ENCODE measurements around the gene FDPS. TPM values are rescaled to one million over a fixed set of nuclear protein-coding genes. Genes with fewer than 3 reads are reported as not detected.
"Not testable (repeated sequence)": the region's sequence is repeated elsewhere in the genome, so short reads cannot be mapped to it uniquely, and the experiment has no call there.

Gene FDPS
- polyA plus RNA-seq, 3 donors, result 79.0 to 123 (median 98.9) TPM

GRCh38 chr1:155282488-155283091 is 26.1 kb upstream of the FDPS start:
- WGBS, 3 donors, result 94 to 96% (median 94%) methylated on average over 26 to 29 of the region's 29 CpGs

GRCh38 chr1:155284476-155284875 is 24.2 kb upstream of the FDPS start:
- no peak overlapping the region for H3K27ac ChIP-seq (ENCODE audit: low read depth, low read length)
- WGBS, 3 donors, result 86 to 95% (median 92%) methylated on average over 12 of the region's 12 CpGs

More at GRCh38 chr1:155282488-155283091, 26.1 kb upstream of the FDPS start:
- H3K27ac ChIP-seq (ENCODE audit: low read depth, low read length), result no peak overlapping the region

- 93 to 95% (median 94%) methylated on average over 14 of the region's 14 CpGs for WGBS, 3 donors
- no peak overlapping the region for H3K27ac ChIP-seq (ENCODE audit: low read depth, low read length)
Observed at GRCh38 chr1:155285063-155285462, 23.6 kb upstream of the FDPS start.

- WGBS, 3 donors, result 86 to 95% (median 94%) methylated on average over 18 of the region's 18 CpGs
- H3K27ac ChIP-seq (ENCODE audit: low read depth, low read length), result no peak overlapping the region
Observed at GRCh38 chr1:155285631-155286044, 23.0 kb upstream of the FDPS start.

GRCh38 chr1:155286544-155286943 is 22.1 kb upstream of the FDPS start:
- 91 to 99% (median 94%) methylated on average over 2 of the region's 2 CpGs for whole genome bisulfite sequencing, 3 donors
- no peak overlapping the region for H3K27ac ChIP-seq (ENCODE audit: low read depth, low read length)

- no peak overlapping the region for H3K27ac ChIP-seq (ENCODE audit: low read depth, low read length)
- 89 to 93% (median 91%) methylated on average over 21 of the region's 21 CpGs for WGBS, 3 donors
Observed at GRCh38 chr1:155287987-155288543, 20.6 kb upstream of the FDPS start.

GRCh38 chr1:155291006-155291405 is 17.7 kb upstream of the FDPS start:
- WGBS, 3 donors, result 77 to 85% (median 83%) methylated on average over 10 of the region's 10 CpGs
- H3K27ac ChIP-seq (ENCODE audit: low read depth, low read length), result not testable (repeated sequence)

- 80 to 90% (median 89%) methylated on average over 17 of the region's 17 CpGs for WGBS, 3 donors
Observed at GRCh38 chr1:155293086-155293749, 15.4 kb upstream of the FDPS start.

GRCh38 chr1:155294520-155295182 is 14.0 kb upstream of the FDPS start:
- H3K27ac ChIP-seq (ENCODE audit: low read depth, low read length), result no peak overlapping the region
- 32 to 39% (median 37%) methylated on average over 41 to 46 of the region's 46 CpGs for WGBS, 3 donors

More at GRCh38 chr1:155293086-155293749, 15.4 kb upstream of the FDPS start:
- H3K27ac ChIP-seq (ENCODE audit: low read depth, low read length), result no peak overlapping the region

GRCh38 chr1:155295183-155295941 is 13.3 kb upstream of the FDPS start:
- WGBS, 3 donors, result 12 to 18% (median 15%) methylated on average over 45 to 47 of the region's 47 CpGs
- H3K27ac ChIP-seq (ENCODE audit: low read depth, low read length), result no peak overlapping the region

GRCh38 chr1:155295942-155296267 is 12.8 kb upstream of the FDPS start:
- no peak overlapping the region for H3K27ac ChIP-seq (ENCODE audit: low read depth, low read length)
- 78 to 92% (median 91%) methylated on average over 7 of the region's 7 CpGs for WGBS, 3 donors

- WGBS, 3 donors, result 58 to 93% (median 93%) methylated on average over 3 of the region's 3 CpGs
- H3K27ac ChIP-seq (ENCODE audit: low read depth, low read length), result no peak overlapping the region
Observed at GRCh38 chr1:155296661-155297060, 12.0 kb upstream of the FDPS start.

- no peak overlapping the region for H3K27ac ChIP-seq (ENCODE audit: low read depth, low read length)
- WGBS, 3 donors, result 69 to 76% (median 70%) methylated on average over 7 of the region's 7 CpGs
Observed at GRCh38 chr1:155297384-155297783, 11.3 kb upstream of the FDPS start.

GRCh38 chr1:155300024-155300423 is 8.6 kb upstream of the FDPS start:
- 88 to 95% (median 95%) methylated on average over 8 of the region's 8 CpGs for WGBS, 3 donors
- H3K27ac ChIP-seq (ENCODE audit: low read depth, low read length), result no peak overlapping the region

- no peak overlapping the region for H3K27ac ChIP-seq (ENCODE audit: low read depth, low read length)
- WGBS, 3 donors, result 81 to 87% (median 85%) methylated on average over 9 of the region's 9 CpGs
Observed at GRCh38 chr1:155300553-155301329, 7.9 kb upstream of the FDPS start.

GRCh38 chr1:155301342-155301841 is 7.3 kb upstream of the FDPS start, which contains the start of gene PKLR:
PKLR (minus strand) TSS chr1:155301438; CDS start chr1:155301395, 43 bp downstream.
- 82 to 90% (median 89%) methylated on average over 5 of the region's 5 CpGs for whole genome bisulfite sequencing, 3 donors

GRCh38 chr1:155304558-155305063 is 4.1 kb upstream of the FDPS start:
- 64 to 85% (median 75%) methylated on average over 11 of the region's 11 CpGs for WGBS, 3 donors
- no peak overlapping the region for H3K27ac ChIP-seq (ENCODE audit: low read depth, low read length)

More at GRCh38 chr1:155301342-155301841, 7.3 kb upstream of the FDPS start, which contains the start of gene PKLR:
- H3K27ac ChIP-seq (ENCODE audit: low read depth, low read length), result no peak within 1 kb of the TSS
